DMS53 (cell line): ENCODE results near the gene MYO18B.

Experiments used
- DNase-seq: peaks from one replicate; lab custom pipeline; 2025; lab: John Stamatoyannopoulos, UW

The MYO18B gene

GRCh38 chr22:25712661-25713400 lies 29.2 kb upstream of the MYO18B start:
- DNase-seq: no peak

GRCh38 chr22:25714070-25714469 lies 27.9 kb upstream of the MYO18B start:
- DNase-seq: no peak

- no peak for DNase-seq
Observed at GRCh38 chr22:25714739-25715138, 27.2 kb upstream of the MYO18B start.

GRCh38 chr22:25716637-25717036 lies 25.4 kb upstream of the MYO18B start:
- no peak for DNase-seq

- DNase-seq: no peak
Observed at GRCh38 chr22:25718135-25718840, 23.7 kb upstream of the MYO18B start.

- DNase-seq: no peak
Observed at GRCh38 chr22:25722223-25722622, 19.8 kb upstream of the MYO18B start.

- no peak for DNase-seq
Observed at GRCh38 chr22:25722626-25723025, 19.4 kb upstream of the MYO18B start.

GRCh38 chr22:25726241-25726640 lies 15.7 kb upstream of the MYO18B start:
- no peak for DNase-seq

GRCh38 chr22:25728071-25728470 lies 13.9 kb upstream of the MYO18B start:
- DNase-seq: no peak

- no peak for DNase-seq
Observed at GRCh38 chr22:25729016-25729995, 12.7 kb upstream of the MYO18B start.

GRCh38 chr22:25735650-25736049 lies 6.3 kb upstream of the MYO18B start:
- no peak for DNase-seq

- no peak for DNase-seq
Observed at GRCh38 chr22:25736378-25737011, 5.5 kb upstream of the MYO18B start.

- no peak for DNase-seq
Observed at GRCh38 chr22:25739659-25740344, 2.2 kb upstream of the MYO18B start.

- no peak for DNase-seq
Observed at GRCh38 chr22:25742918-25743708, 1.1 kb downstream of the MYO18B start.

- no peak for DNase-seq
Observed at GRCh38 chr22:25744694-25745093, 2.7 kb downstream of the MYO18B start.

- DNase-seq: no peak
Observed at GRCh38 chr22:25745341-25746011, 3.5 kb downstream of the MYO18B start.

GRCh38 chr22:25746012-25746373 lies 4.0 kb downstream of the MYO18B start:
- DNase-seq: no peak

- DNase-seq: no peak
Observed at GRCh38 chr22:25747245-25747944, 5.4 kb downstream of the MYO18B start.

- no peak for DNase-seq
Observed at GRCh38 chr22:25748140-25748539, 6.2 kb downstream of the MYO18B start.
